Right cardiac atrium (tissue), 5 donors: ENCODE results near the gene ZNF286A. TPM values are rescaled to one million over a fixed set of nuclear protein-coding genes. Genes with fewer than 3 reads are reported as not detected.
"Not testable (repeated sequence)": the region's sequence is repeated elsewhere in the genome, so short reads cannot be mapped to it uniquely, and the experiment has no call there.

Experiments used
- ATAC-seq, 2 donors: fragments of 200-7000 bp; cut with Tn5 transposase; one replicate each; pipeline versions ENCODE4 v1.8.0 to v1.9.1; 2020; ENCODE audit warnings: moderate library complexity in 2 of 2, mild to moderate bottlenecking in 1 of 2
- DNase-seq, 3 donors: peaks; one replicate each; pipeline ENCODE4 v3.0.0-alpha.2; 2020
- H3K27ac ChIP-seq: one replicate; pipeline ENCODE4 v1.5.1; 2013; ENCODE audit warnings: mild to moderate bottlenecking, low read length, control low read depth, moderate library complexity
- H3K27me3 ChIP-seq: one replicate; pipeline ENCODE4 v1.6.1; 2013; ENCODE audit not compliant: control insufficient read depth, insufficient read depth
- H3K4me1 ChIP-seq: one replicate; pipeline ENCODE4 v1.6.1; 2013; ENCODE audit warnings: low read length; ENCODE audit not compliant: control insufficient read depth, insufficient read depth
- H3K4me3 ChIP-seq: one replicate; pipeline ENCODE4 v1.5.1; 2013; ENCODE audit warnings: low read length, control low read depth
- H3K9me3 ChIP-seq: one replicate; pipeline ENCODE4 v1.6.1; 2013; ENCODE audit warnings: low read length; ENCODE audit not compliant: control insufficient read depth
- WGBS: extraction: QIAGEN DNeasy Blood & Tissue Kit; methylation state at CpG from one replicate; pipeline ENCODE4 v1.1.7; 2013; 5-methylcytosine and 5-hydroxymethylcytosine counted together
- intact Hi-C, 4 donors: fragments of 100-400 bp; cut with DNase I; formaldehyde crosslinking; loops; one replicate each; pipeline versions ENCODE4 v1.11.0 to v1.14.0; 2022 to 2023
- polyA plus RNA-seq: library from polyadenylated mRNA; stranded (reverse); fragments of 200-250 nt; gene quantifications from one replicate; pipeline ENCODE4 v1.2.3, GENCODE V29; 2013
- total RNA-seq, 4 donors: library from RNA; stranded (reverse); fragmentation: NEBNext Ultra II Directional; extraction: Animal tissue kit (Norgen Biotek cat#: 25700); gene quantifications; one replicate each; pipeline ENCODE4 v1.2.1, GENCODE V29; 2021
- donor health status: healthy with polysubstance abuse.
- donor health status: DM: no; HTN: yes; CAD: no.
- donor health status: DM: no; HTN: no; CAD: no.
- donor health status: DM: no; HTN: yes; CAD: no; lungs with severe emphysema.
- donor health status: DM: yes; HTN: yes; CAD: no.

ZNF286A gene
- total and polyA plus RNA-seq, 5 donors: 13.0 to 25.4 (median 18.3) TPM

- WGBS: 9% methylated on average over 1 of the region's 3 CpGs
- DNase-seq, H3K27me3 ChIP-seq, H3K27ac ChIP-seq, H3K4me1 ChIP-seq, H3K9me3 ChIP-seq, intact Hi-C loops, ATAC-seq: not testable (repeated sequence)
- H3K4me3 ChIP-seq: peak overlapping the region; percentile 7
Measured at GRCh38 chr17:15698967-15699366, 585 bp upstream of the ZNF286A start.

GRCh38 chr17:15699937-15700336 lies 385 bp downstream of the ZNF286A start:
- not testable (repeated sequence) for H3K27ac ChIP-seq

GRCh38 chr17:15704239-15704638 lies 4.7 kb downstream of the ZNF286A start:
- H3K4me3 ChIP-seq, H3K27ac ChIP-seq, intact Hi-C loops, H3K27me3 ChIP-seq, H3K4me1 ChIP-seq, H3K9me3 ChIP-seq, ATAC-seq: not testable (repeated sequence)
- WGBS: 98% methylated on average over 27 of the region's 33 CpGs
- peak in 2 of 3 donors; percentile 38 to 50 for DNase-seq

More at GRCh38 chr17:15699937-15700336, 385 bp downstream of the ZNF286A start:
- intact Hi-C loops, H3K4me1 ChIP-seq, H3K9me3 ChIP-seq, H3K27me3 ChIP-seq, DNase-seq: not testable (repeated sequence)
- peak overlapping the region; percentile 8 for H3K4me3 ChIP-seq
- 0% methylated on average over 12 of the region's 21 CpGs for WGBS
- peak; percentile 12 to 53 for ATAC-seq

- H3K4me3 ChIP-seq, H3K27ac ChIP-seq, DNase-seq, H3K4me1 ChIP-seq, intact Hi-C loops, ATAC-seq, H3K9me3 ChIP-seq, H3K27me3 ChIP-seq: not testable (repeated sequence)
- WGBS: 99% methylated on average over 32 of the region's 32 CpGs
Measured at GRCh38 chr17:15704813-15705212, 5.3 kb downstream of the ZNF286A start.

- H3K4me3 ChIP-seq, H3K9me3 ChIP-seq, DNase-seq, H3K27ac ChIP-seq, H3K27me3 ChIP-seq, H3K4me1 ChIP-seq, intact Hi-C loops, ATAC-seq: not testable (repeated sequence)
- WGBS: 98% methylated on average over 3 of the region's 3 CpGs
Measured at GRCh38 chr17:15708879-15709278, 9.3 kb downstream of the ZNF286A start.

- H3K27ac ChIP-seq, H3K27me3 ChIP-seq, intact Hi-C loops, H3K4me3 ChIP-seq, H3K4me1 ChIP-seq, DNase-seq, H3K9me3 ChIP-seq, ATAC-seq: not testable (repeated sequence)
- WGBS: 97% methylated on average over 11 of the region's 11 CpGs
Measured at GRCh38 chr17:15716601-15717563, 17.3 kb downstream of the ZNF286A start.

GRCh38 chr17:15730535-15730934 lies 31.0 kb downstream of the ZNF286A start:
- H3K27me3 ChIP-seq, intact Hi-C loops, H3K4me1 ChIP-seq, H3K4me3 ChIP-seq, H3K27ac ChIP-seq, ATAC-seq, H3K9me3 ChIP-seq, DNase-seq: not testable (repeated sequence)
- WGBS: 81% methylated on average over 6 of the region's 14 CpGs

- H3K27ac ChIP-seq, intact Hi-C loops, ATAC-seq, H3K9me3 ChIP-seq, H3K4me1 ChIP-seq, H3K4me3 ChIP-seq, DNase-seq, H3K27me3 ChIP-seq: not testable (repeated sequence)
- 78% methylated on average over 8 of the region's 10 CpGs for WGBS
Measured at GRCh38 chr17:15731900-15732299, 32.3 kb downstream of the ZNF286A start, which contains the start of gene TBC1D26. TSS of gene TBC1D26 (plus strand) at chr17:15732283. CDS start at chr17:15735349, 3,066 bp downstream.

- WGBS: 92% methylated on average over 8 of the region's 10 CpGs
Measured at GRCh38 chr17:15733174-15733789, 33.7 kb downstream of the ZNF286A start.

GRCh38 chr17:15736578-15736977 lies 37.0 kb downstream of the ZNF286A start:
- H3K27me3 ChIP-seq, H3K4me1 ChIP-seq, ATAC-seq, H3K9me3 ChIP-seq, H3K4me3 ChIP-seq, DNase-seq, H3K27ac ChIP-seq, intact Hi-C loops: not testable (repeated sequence)
- 87% methylated on average over 4 of the region's 5 CpGs for WGBS

More at GRCh38 chr17:15733174-15733789, 33.7 kb downstream of the ZNF286A start:
- ATAC-seq, H3K9me3 ChIP-seq, H3K4me1 ChIP-seq, H3K27me3 ChIP-seq, intact Hi-C loops, DNase-seq, H3K27ac ChIP-seq, H3K4me3 ChIP-seq: not testable (repeated sequence)

GRCh38 chr17:15738066-15738465 lies 38.5 kb downstream of the ZNF286A start:
- Histone ChIP-seq H3K27ac (no peak overlapping the region), H3K9me3 (no peaks in the 10 kb centered on the region), H3K27me3 (no peaks in the 10 kb centered on the region), H3K4me3 (no peak overlapping the region), H3K4me1 (no peaks in the 10 kb centered on the region)
- ATAC-seq (no peak), DNase-seq (no peak)
- intact Hi-C loops: no loop called here
- WGBS: 90% methylated on average over 10 of the region's 10 CpGs
